Activated CD8-positive, alpha-beta memory T cell treated with anti-CD3 and anti-CD28 coated beads for 4 hours (primary cell): Measurements from ENCODE around the gene SLC44A1.

Source experiments
- DNase-seq, 2 donors: peaks; one replicate each; pipeline ENCODE4 v3.0.0-alpha.2; 2020; ENCODE audit warnings: low read depth in 2 of 2

Gene SLC44A1

DNA sequence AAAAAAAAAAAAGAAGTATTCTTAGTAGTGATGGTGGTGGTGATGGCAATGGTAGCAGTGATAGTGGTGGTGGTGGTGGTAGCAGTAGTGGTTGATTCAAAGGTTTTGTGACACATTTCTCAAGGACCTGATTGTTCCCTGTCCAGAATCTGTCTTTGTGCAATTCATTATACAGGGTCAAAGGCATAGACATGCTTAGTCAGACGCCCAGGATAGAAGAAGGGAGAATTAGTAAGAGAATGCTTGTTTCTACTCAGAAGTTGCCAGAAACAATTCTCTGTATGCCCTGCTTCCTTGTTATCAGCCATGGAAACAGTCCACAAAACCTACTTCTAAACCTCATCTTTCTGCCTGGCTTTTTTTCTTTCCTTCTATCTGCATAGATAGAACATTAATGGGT lies 89.4 kb downstream of the SLC44A1 start:
- no peak for DNase-seq

DNA sequence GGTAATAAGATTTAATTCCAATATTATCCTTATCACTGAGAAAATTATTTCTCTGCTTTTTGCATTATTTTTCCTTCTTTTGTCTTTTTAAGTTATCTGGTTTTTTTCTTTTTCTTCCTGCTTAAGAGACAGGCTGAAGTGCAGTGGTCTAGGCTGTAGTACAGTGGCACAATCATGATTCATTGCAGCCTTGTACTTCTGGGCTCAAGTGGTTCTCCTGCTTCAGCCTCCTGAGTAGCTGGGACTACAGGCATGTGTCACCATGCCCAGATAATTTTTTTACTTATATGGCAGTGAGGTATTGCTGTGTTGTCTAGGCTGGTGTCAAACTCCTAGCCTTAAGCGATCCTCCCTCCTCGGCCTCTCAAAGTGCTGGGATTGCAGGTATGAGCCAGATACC lies 93.9 kb downstream of the SLC44A1 start:
- DNase-seq = no peak

GRCh38 chr9:105339849-105340248 lies 95.4 kb downstream of the SLC44A1 start:
- no peak for DNase-seq

DNA sequence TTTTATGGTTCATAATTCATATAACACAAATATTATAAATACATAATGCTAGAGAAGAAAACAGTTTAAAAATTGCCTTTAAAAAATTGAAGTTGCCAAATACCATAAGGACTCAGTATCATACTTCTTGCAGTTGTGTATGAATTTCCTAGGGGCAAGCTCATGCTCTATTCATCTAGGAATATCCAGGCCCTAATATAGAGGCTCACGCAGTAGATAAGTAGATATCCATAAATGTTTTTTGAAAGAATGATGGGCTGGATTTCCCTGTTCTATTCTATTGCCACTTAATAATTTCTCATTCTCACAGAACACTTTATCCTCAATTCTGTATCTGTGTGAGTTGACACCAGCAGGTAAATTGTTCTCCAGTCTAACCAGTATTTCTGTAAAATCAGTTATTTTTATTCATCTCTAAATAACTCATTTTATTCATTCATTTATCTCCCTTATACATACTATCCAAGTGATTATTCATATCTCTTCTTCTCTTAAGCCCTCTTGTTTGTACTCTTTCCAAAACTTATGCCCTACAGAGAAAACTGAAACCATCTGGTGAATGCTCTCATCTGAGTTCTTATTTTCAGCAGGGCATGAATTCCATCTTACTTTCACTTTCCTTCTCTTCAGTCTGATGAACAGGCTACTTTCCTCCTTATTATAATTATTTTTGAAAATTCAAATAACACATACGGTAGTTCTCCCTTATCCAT lies 97.1 kb downstream of the SLC44A1 start:
- no peak for DNase-seq

GRCh38 chr9:105342147-105342505 lies 97.7 kb downstream of the SLC44A1 start:
- DNase-seq = no peak

GRCh38 chr9:105344283-105344682 lies 99.8 kb downstream of the SLC44A1 start:
- DNase-seq = no peak

- no peak for DNase-seq
These were observed 101.2 kb downstream of the SLC44A1 start for GRCh38 chr9:105345626-105346025.

GRCh38 chr9:105346273-105346672 lies 101.8 kb downstream of the SLC44A1 start:
- no peak for DNase-seq

DNA sequence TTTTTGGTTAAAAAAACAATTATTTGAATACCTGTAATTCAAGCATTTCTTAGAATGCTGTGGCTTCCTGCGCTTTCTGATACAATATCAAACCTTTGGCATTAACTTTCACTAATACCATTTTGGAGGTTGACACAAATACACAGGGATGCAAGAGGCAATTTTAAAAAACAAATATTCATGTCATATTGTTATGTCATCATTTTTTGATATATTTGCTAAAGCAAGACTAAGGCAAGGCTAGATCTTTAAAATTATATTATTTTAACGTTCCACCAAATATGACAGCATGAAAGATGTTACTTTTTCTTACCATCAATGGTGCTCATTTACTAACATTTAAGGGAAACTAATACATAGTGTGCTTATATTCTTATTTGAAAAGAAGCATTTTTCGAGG lies 110.0 kb downstream of the SLC44A1 start:
- no peak for DNase-seq

GRCh38 chr9:105355781-105356180 lies 111.3 kb downstream of the SLC44A1 start:
- DNase-seq = no peak

DNA sequence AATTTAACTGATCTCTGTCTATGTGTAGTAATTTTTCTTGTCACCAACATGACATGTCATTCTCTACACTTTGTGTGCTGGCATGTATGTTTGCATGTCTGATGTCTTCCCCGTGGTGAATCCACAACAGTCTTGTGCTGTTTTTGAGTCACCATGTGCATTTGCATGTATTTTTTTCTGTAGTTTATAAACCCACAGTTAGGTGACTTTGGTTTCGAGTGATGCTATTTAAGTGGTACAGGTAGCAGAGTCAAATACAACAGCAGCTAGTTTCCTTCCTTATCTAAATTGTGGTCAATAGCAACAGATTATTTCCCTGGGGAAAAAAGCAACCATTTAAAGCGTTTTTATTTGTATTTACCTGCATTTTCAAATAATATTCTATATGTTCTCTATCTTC lies 113.5 kb downstream of the SLC44A1 start:
- DNase-seq = no peak

GRCh38 chr9:105359892-105360291 lies 115.4 kb downstream of the SLC44A1 start:
- DNase-seq = no peak

DNA sequence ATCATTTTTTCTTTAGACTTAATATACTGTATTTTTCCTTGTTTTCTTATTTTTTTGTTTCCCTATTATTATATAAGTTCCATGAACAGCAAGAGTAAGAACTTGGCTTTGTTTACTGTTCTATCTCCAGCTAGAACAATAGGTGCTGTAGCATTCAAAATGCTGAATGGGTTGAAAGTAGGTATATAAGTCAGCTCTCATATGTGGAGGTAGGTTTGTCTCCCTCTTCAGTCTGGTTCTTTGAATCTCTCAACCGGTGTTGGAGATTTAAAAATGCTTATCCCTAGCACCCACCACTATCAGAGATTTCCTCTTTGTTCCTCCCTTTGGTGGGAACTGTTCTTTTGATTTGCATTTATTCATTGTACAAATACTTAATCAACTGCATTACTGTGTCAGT lies 115.9 kb downstream of the SLC44A1 start:
- DNase-seq = no peak

- no peak for DNase-seq
These were observed 117.4 kb downstream of the SLC44A1 start for GRCh38 chr9:105361873-105362272.

- no peak for DNase-seq
These were observed 118.0 kb downstream of the SLC44A1 start for GRCh38 chr9:105362470-105362869.

GRCh38 chr9:105363837-105364236 lies 119.4 kb downstream of the SLC44A1 start:
- DNase-seq = no peak

DNA sequence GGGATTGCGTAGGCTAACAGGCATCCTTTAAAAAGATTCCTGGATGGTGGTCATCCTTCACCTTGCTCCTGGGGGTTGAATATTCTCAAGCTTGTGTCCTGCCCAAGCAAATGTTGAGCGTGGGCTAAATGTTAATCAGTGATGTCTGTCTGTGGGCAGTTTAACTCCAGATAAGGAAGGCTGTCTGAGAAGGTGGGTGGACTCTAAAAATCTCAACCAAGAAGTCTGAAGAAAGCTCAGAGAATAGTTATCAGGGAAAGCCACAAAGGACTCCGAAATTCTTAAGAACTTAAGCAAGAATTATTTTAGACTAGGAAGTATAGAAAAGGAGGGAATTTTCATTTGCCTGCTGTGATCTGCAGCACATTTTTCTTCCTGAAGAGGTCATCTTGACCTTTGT lies 125.5 kb downstream of the SLC44A1 start:
- no peak for DNase-seq

- no peak for DNase-seq
These were observed 129.3 kb downstream of the SLC44A1 start for GRCh38 chr9:105373723-105374122.

- DNase-seq = no peak
These were observed 130.9 kb downstream of the SLC44A1 start for GRCh38 chr9:105375323-105375722.

DNA sequence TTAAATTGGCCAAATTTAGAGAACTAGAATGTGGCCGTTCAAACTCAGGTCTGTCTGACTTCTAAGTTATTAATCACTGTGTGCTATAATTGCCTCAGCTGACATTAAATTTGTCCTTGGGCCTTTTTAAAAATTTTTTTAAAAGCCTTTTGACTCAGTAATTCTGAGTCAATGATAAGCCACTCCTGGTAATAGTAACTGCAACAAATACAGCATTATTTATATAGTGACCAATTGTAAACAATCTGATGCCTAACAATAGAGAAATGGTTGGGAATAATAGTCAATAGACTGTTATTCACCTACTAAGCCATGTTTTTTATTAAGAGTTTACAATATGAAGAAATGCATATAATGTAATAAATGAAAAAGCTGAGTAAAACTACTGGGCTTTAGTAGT lies 132.4 kb downstream of the SLC44A1 start:
- DNase-seq = no peak

- DNase-seq = no peak
These were observed 141.0 kb downstream of the SLC44A1 start for GRCh38 chr9:105385381-105385985.

DNA sequence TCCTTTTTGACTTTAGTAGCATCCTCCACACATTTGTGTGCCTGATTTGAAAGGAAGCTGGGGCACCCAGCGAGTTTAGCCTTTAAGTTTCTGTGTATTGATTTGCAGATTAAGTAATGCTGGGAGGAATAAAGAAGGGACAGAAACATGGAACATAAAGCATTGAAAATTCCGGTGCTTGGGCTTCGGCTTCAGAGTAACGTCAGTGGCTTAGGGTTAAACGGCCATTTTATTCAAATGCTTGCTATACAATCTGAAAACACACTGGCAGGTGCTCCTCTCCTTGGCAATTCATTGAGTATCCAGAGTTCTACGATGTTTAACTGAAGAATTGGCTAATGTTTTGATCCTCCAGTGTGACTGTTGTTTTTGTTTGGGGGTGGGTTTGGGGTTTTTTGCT lies 145.3 kb downstream of the SLC44A1 start:
- no peak for DNase-seq

GRCh38 chr9:105390871-105391270 lies 146.4 kb downstream of the SLC44A1 start:
- no peak for DNase-seq

DNA sequence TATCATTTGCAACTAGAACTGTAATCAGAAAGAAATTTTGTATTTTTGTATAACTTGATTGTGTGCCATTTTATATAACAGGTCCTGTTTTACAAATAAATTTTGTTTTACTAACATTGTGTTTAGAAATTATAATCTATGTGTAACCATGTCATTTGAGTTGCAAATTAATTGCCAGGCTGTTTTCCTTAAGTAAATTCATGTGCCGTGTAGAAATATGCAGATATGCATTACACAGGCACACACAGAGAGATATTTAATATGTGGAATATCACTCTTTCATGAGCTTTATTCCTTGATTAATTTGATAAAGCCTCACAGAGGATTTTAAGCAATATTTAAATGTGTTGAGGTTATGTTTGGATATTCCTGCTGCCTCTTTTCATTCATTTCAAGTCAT lies 146.8 kb downstream of the SLC44A1 start:
- no peak for DNase-seq
